Adrenal gland (tissue), 12 donors: ENCODE measurements around the gene STAT6. TPM values are rescaled to one million over a fixed set of nuclear protein-coding genes. Genes with fewer than 3 reads are reported as not detected.

Experiments used
- DNase-seq, 7 donors: peaks; one replicate each; pipeline ENCODE4 v3.0.0-alpha.2; 2019 to 2020
- H3K27ac ChIP-seq, 5 donors: fragments of 200-600 bp; sonication (generic) in 4 of 5; 1 replicate in 3 of 5; 2 replicates in 2 of 5; pipeline versions ENCODE4 v1.5.1 to v1.8.0; 2016 to 2020; ENCODE audit warnings: mild to moderate bottlenecking in 1 of 5
- H3K27me3 ChIP-seq: fragments of 200-600 bp; 2 replicates; pipeline ENCODE4 v1.8.0; 2021
- H3K36me3 ChIP-seq, 2 donors: fragments of 200-600 bp; replicated peaks in 1 of 2; 1 replicate in 1 of 2; 2 replicates in 1 of 2; pipeline versions ENCODE4 v1.5.1 to v1.8.0; 2018 to 2022
- H3K4me1 ChIP-seq, 2 donors: fragments of 200-600 bp; replicated peaks in 1 of 2; 1 replicate in 1 of 2; 2 replicates in 1 of 2; pipeline versions ENCODE4 v1.5.1 to v1.8.0; 2018 to 2021
- H3K4me3 ChIP-seq, 4 donors: fragments of 200-600 bp; sonication (generic) in 3 of 4; one replicate each; pipeline ENCODE4 v1.5.1; 2016 to 2018
- H3K9me3 ChIP-seq, 3 donors: fragments of 200-600 bp; sonication (generic) in 1 of 3; replicated peaks in 1 of 3; 1 replicate in 2 of 3; 2 replicates in 1 of 3; pipeline versions ENCODE4 v1.5.1 to v1.8.0; 2016 to 2021
- POLR2A ChIP-seq, 2 donors: fragments of 450-650 bp; IDR thresholded peaks; one replicate each; pipeline ENCODE4 v1.6.1; 2017; ENCODE audit warnings: antibody characterized with exemption in 2 of 2, mild to moderate bottlenecking in 2 of 2, moderate library complexity in 1 of 2
- WGBS, 4 donors: extraction: QIAGEN DNeasy Blood & Tissue Kit in 2 of 4; methylation state at CpG; one replicate each; pipeline versions ENCODE4 v1.1.5 to v1.1.7; 2013 to 2017; 5-methylcytosine and 5-hydroxymethylcytosine counted together
- intact Hi-C, 2 donors: fragments of 100-400 bp; cut with DNase I; formaldehyde crosslinking; loops; one replicate each; pipeline versions ENCODE4 v1.14.1 to v1.15.0; 2022 to 2023
- polyA plus RNA-seq, 3 donors: library from polyadenylated mRNA; stranded (reverse); fragments of 200-250 nt in 2 of 3; fragments of 350-450 nt in 1 of 3; fragmentation: Illumina TruSeq in 1 of 3; extraction: RNeasy Lipid Tissue Mini Kit (QIAGEN cat#74804) in 1 of 3; gene quantifications; one replicate each; pipeline ENCODE4 v1.2.3, GENCODE V29; 2013 to 2014
- total RNA-seq, 9 donors: library from RNA; depleted of rRNA in 4 of 9; stranded (reverse); fragments of >200 nt in 4 of 9; fragments of 120-200 nt in 1 of 9; fragmentation: NEBNext Ultra II Directional in 1 of 9; extraction: Animal tissue kit (Norgen Biotek cat#: 25700) in 1 of 9; gene quantifications; one replicate each; pipeline versions ENCODE4 v1.1.0 to v1.2.4, GENCODE V29; 2013 to 2023
- TF ChIP-seq, protein P1 (sequence below), 6 experiments: fragments of 450-650 bp in 4 of 6; fragments of 200-600 bp in 2 of 6; sonication (generic) in 1 of 6; IDR thresholded peaks; 1 replicate in 5 of 6; 2 replicates in 1 of 6; pipeline versions ENCODE4 v1.5.1 to v1.8.0; 2016 to 2021; ENCODE audit warnings: antibody characterized with exemption in 6 of 6, mild to moderate bottlenecking in 2 of 6, moderate library complexity in 1 of 6
- donor health status: healthy with polysubstance abuse.
- donor health status: Bipolar disorder and iron deficiency.
- donor health status: DM: yes; HTN: yes; CAD: no.
- donor health status: DM: no; HTN: no; CAD: no.
- donor health status: DM: no; HTN: no; CAD: no.
- donor health status: DM: yes; HTN: yes; CAD: no.

STAT6 gene
- total and polyA plus RNA-seq, 12 donors = 71.9 to 321 (median 155) TPM

DNA sequence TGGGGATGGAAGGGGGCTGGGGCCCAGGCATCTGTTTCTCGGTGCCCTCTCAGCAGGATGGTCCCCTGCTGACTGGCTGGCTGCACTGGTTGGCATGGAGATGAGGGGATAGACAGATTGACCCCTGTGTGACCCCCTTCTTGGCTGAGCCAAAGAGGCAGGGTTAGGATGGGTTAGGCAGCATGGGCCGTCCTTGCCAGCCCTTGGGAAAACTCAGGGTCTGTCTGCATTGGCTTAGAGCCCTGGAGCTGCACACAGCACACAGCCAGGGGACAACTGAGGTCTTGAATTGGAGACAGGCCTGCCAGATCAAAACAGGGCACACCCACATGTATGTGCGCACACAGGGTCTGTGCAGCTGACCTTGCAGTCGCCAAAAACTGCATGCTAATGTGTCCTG, 47.5 kb upstream of the STAT6 start:
- TF ChIP-seq POLR2A (IDR thresholded peaks at IDR 0.05) = no peak
- TF ChIP-seq, protein P1, sequence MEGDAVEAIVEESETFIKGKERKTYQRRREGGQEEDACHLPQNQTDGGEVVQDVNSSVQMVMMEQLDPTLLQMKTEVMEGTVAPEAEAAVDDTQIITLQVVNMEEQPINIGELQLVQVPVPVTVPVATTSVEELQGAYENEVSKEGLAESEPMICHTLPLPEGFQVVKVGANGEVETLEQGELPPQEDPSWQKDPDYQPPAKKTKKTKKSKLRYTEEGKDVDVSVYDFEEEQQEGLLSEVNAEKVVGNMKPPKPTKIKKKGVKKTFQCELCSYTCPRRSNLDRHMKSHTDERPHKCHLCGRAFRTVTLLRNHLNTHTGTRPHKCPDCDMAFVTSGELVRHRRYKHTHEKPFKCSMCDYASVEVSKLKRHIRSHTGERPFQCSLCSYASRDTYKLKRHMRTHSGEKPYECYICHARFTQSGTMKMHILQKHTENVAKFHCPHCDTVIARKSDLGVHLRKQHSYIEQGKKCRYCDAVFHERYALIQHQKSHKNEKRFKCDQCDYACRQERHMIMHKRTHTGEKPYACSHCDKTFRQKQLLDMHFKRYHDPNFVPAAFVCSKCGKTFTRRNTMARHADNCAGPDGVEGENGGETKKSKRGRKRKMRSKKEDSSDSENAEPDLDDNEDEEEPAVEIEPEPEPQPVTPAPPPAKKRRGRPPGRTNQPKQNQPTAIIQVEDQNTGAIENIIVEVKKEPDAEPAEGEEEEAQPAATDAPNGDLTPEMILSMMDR (IDR thresholded peaks at IDR 0.05) = no peak
- intact Hi-C loops = no loop called here

DNA sequence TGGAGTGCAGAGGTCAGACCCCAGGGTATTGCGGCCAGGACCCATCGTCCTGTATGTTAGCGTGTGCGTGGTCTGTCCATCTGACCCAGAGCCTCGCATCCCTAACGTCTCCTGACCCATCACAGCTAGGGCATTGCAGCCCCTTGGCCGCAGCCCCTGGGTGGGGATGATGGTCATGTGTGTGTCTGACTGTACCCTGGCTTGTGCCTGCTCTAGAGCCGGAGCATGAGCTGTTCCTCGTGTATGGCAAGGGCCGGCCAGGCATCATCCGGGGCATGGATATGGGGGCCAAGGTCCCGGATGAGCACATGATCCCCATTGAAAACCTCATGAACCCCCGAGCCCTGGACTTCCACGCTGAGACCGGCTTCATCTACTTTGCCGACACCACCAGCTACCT, 47.0 kb upstream of the STAT6 start:
- WGBS, 4 donors = 54 to 87% (median 80%) methylated on average over 5 to 16 of the region's 16 CpGs
- no peak for DNase-seq
- intact Hi-C loops = no loop called here
- Histone ChIP-seq H3K27ac (peak overlapping the region in 2 of 5 donors; percentile 35 to 77), H3K4me3 (no peak overlapping the region), H3K9me3 (no peaks in the 10 kb centered on the region), H3K4me1 (peaks cover 8 to 34% of the 10 kb centered on the region in 2 donors), H3K36me3 (peaks cover 0 to 53% of the 10 kb centered on the region in 2 donors), H3K27me3 (no peaks in the 10 kb centered on the region)
- TF ChIP-seq, protein P1 (IDR thresholded peaks at IDR 0.05) = no peak
- no peak for TF ChIP-seq POLR2A (IDR thresholded peaks at IDR 0.05)

More for the DNA sequence above, 47.5 kb upstream of the STAT6 start:
- 60 to 78% (median 68%) methylated on average over 2 to 4 of the region's 4 CpGs for WGBS, 4 donors
- Histone ChIP-seq H3K27ac (peak overlapping the region in 2 of 5 donors; percentile 35 to 77), H3K9me3 (no peaks in the 10 kb centered on the region), H3K27me3 (no peaks in the 10 kb centered on the region), H3K4me1 (peaks cover 4 to 30% of the 10 kb centered on the region in 2 donors), H3K36me3 (peaks cover 0 to 54% of the 10 kb centered on the region in 2 donors), H3K4me3 (no peak overlapping the region)
- DNase-seq = peak in 1 of 7 donors; percentile 31

DNA sequence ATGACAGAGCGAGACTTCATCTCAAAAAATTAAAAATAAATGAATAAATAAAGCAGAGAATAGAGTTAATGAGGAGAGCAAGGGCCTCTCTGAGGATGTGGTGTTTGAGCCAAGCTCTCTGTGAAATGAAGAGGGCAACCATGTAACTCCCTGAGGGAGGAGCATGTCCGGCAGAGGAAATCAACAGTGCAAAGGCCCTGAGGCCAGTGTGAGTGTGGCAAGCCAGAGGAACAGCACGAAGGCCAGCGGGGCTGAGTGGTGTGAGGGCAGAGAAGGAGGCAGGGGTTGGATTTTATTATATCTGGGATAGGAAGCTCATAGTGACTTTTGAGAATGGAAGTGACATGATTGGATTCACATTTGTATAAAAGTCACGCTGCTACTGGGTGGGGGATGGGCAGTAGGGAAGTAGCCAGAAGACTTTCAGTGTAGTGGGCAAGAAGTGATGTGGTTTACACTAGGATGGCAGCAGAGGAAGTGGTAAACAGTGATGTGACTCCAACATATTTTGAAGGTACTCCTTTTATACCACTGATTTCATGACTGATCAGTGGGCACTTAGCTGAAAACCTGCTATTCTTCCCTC, 46.5 kb upstream of the STAT6 start:
- peak overlapping the region in 2 of 5 donors; percentile 35 to 77 for H3K27ac ChIP-seq
- TF ChIP-seq, protein P1 (IDR thresholded peaks at IDR 0.05) = no peak
- no peak for TF ChIP-seq POLR2A (IDR thresholded peaks at IDR 0.05)
- intact Hi-C loops = no loop called here
- peak in 3 of 7 donors; percentile 43 to 57 (median 49) for DNase-seq
- H3K36me3 ChIP-seq = peaks cover 0 to 51% of the 10 kb centered on the region in 2 donors
- no peaks in the 10 kb centered on the region for H3K9me3 ChIP-seq
- peaks cover 11 to 40% of the 10 kb centered on the region in 2 donors for H3K4me1 ChIP-seq
- H3K27me3 ChIP-seq = no peaks in the 10 kb centered on the region
- 74 to 79% (median 77%) methylated on average over 5 of the region's 5 CpGs for WGBS, 4 donors
- no peak overlapping the region for H3K4me3 ChIP-seq

DNA sequence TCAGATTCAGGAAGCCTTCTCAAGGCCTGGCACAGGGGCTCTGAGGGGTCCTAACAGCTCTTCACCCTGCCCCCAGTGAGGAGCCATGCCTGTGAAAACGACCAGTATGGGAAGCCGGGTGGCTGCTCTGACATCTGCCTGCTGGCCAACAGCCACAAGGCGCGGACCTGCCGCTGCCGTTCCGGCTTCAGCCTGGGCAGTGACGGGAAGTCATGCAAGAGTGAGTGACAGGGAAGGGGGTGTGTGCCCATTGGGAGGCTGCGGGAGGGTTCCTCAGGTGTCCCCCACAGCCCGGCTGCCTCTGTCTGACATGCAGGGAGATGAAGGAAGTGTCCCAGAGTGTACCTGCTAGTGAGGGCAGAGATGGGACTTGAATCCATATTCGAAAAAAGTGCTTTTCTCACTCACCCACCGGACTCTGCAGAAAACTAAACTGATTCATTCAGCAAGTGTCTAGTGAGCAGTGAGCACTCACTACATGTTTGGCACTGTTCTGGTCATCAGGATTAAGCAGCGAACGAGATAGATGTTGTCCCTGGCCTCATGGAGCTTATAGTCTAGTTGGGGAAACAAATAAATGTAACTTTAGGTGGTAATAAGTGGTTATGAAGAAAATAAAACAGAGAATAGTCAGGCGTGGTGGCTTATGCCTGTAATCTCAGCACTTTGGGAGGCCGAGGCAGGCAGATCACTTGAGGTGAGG, 45.7 kb upstream of the STAT6 start:
- no peaks in the 10 kb centered on the region for H3K9me3 ChIP-seq
- peaks cover 0 to 43% of the 10 kb centered on the region in 2 donors for H3K36me3 ChIP-seq
- no peak for DNase-seq
- no peak overlapping the region for H3K4me3 ChIP-seq
- no peaks in the 10 kb centered on the region for H3K27me3 ChIP-seq
- peaks cover 20 to 48% of the 10 kb centered on the region in 2 donors for H3K4me1 ChIP-seq
- intact Hi-C loops = no loop called here
- TF ChIP-seq, protein P1 (IDR thresholded peaks at IDR 0.05) = no peak
- TF ChIP-seq POLR2A (IDR thresholded peaks at IDR 0.05) = no peak
- WGBS, 4 donors = 76 to 87% (median 81%) methylated on average over 14 to 16 of the region's 16 CpGs
- peak overlapping the region in 2 of 5 donors; percentile 35 to 45 for H3K27ac ChIP-seq
